ENCODE measurements around the gene NNMT. TPM values are rescaled to one million over a fixed set of nuclear protein-coding genes. Genes with fewer than 3 reads are reported as not detected.

NNMT gene
- total and polyA plus RNA-seq, 9 of the 15 experiments (the other 6 are each of a cell fraction or from before 2014, with no cell fraction given): 6.1 to 15.0 (median 11.2) TPM

DNA sequence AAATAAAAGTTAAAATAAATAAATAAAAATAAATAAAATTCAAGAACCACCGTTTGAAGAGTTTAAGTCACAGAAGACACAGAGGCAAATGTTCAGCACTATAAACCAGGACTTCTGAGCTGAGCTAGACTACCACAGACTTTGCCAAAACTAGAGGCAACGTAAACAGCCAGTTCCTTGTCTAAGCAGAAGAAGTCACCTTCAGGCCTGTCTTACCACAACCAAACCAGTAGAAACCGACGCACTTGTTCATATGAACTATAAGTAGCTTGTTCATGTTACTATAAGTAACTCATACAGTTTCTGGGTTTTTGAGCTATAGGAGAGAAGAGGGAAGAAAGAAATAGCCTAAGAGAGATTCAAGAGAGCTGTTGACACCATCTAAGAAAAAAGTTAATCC is 48.3 kb downstream of the NNMT start (continued):
- TF ChIP-seq, protein P1, sequence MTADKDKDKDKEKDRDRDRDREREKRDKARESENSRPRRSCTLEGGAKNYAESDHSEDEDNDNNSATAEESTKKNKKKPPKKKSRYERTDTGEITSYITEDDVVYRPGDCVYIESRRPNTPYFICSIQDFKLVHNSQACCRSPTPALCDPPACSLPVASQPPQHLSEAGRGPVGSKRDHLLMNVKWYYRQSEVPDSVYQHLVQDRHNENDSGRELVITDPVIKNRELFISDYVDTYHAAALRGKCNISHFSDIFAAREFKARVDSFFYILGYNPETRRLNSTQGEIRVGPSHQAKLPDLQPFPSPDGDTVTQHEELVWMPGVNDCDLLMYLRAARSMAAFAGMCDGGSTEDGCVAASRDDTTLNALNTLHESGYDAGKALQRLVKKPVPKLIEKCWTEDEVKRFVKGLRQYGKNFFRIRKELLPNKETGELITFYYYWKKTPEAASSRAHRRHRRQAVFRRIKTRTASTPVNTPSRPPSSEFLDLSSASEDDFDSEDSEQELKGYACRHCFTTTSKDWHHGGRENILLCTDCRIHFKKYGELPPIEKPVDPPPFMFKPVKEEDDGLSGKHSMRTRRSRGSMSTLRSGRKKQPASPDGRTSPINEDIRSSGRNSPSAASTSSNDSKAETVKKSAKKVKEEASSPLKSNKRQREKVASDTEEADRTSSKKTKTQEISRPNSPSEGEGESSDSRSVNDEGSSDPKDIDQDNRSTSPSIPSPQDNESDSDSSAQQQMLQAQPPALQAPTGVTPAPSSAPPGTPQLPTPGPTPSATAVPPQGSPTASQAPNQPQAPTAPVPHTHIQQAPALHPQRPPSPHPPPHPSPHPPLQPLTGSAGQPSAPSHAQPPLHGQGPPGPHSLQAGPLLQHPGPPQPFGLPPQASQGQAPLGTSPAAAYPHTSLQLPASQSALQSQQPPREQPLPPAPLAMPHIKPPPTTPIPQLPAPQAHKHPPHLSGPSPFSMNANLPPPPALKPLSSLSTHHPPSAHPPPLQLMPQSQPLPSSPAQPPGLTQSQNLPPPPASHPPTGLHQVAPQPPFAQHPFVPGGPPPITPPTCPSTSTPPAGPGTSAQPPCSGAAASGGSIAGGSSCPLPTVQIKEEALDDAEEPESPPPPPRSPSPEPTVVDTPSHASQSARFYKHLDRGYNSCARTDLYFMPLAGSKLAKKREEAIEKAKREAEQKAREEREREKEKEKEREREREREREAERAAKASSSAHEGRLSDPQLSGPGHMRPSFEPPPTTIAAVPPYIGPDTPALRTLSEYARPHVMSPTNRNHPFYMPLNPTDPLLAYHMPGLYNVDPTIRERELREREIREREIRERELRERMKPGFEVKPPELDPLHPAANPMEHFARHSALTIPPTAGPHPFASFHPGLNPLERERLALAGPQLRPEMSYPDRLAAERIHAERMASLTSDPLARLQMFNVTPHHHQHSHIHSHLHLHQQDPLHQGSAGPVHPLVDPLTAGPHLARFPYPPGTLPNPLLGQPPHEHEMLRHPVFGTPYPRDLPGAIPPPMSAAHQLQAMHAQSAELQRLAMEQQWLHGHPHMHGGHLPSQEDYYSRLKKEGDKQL (CRISPR knock-in tag; IDR thresholded peaks at IDR 0.05; ENCODE audit: borderline replicate concordance): no peak
- TF ChIP-seq TEAD4 (IDR thresholded peaks at IDR 0.05; ENCODE audit: low read length) (no peak), TEAD4 (CRISPR knock-in tag; IDR thresholded peaks at IDR 0.05; ENCODE audit: borderline replicate concordance) (no peak)

DNA sequence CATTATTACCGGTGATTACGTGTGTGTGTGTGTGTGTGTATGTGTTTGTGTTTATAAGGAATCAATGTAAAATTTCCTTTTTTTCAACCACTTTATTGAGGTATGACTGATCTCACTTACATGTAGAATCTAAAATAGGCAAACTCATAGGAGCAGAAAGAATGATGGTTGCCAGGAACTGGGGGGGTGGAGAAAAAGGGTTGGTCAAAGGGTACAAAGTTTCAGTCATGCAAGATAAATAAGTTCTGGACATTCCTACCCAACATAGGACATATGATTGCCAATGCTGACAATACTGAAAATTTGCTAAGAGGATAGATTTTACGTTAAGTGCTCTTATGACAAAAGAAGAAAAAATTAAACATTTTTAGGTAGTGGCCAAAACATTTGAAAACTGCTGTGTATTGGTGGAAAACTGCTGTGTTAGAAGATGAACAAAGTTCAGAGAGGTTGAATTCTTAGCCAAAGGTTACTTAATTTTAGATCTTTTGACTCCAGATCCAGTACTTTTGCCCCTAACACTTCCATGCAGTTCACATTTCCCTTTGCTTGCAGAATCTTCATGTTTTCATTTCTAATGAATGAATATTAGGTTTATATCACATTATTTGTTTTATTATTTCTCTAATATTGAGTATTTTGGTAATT is 49.5 kb downstream of the NNMT start:
- Histone ChIP-seq H3K9me1 (ENCODE audit: control insufficient read depth, insufficient read depth, low read length) (no peaks in the 10 kb centered on the region), H3K4me1 (replicated peaks in 1 of 2; ENCODE audit: control insufficient read depth in 2 of 2, insufficient read depth in 2 of 2, low read length in 2 of 2) (peaks cover 2 to 3% of the 10 kb centered on the region in 2 experiments; a peak in 3 of 5 replicates), H3K27me3 (ENCODE audit: control insufficient read depth in 2 of 2, insufficient read depth in 2 of 2, low read length in 2 of 2) (no peaks in the 10 kb centered on the region), H2AFZ (ENCODE audit: low read depth, low read length) (no peak overlapping the region; the same call in 1 of the 2 replicates), H3K4me2 (ENCODE audit: insufficient read depth, low read length) (no peak overlapping the region), H3K9me3 (replicated peaks; ENCODE audit: control insufficient read depth, insufficient read depth, low read depth, low read length) (no peaks in the 10 kb centered on the region), H3K36me3 (ENCODE audit: control insufficient read depth, insufficient read depth, low read length) (no peaks in the 10 kb centered on the region), H3K27ac (ENCODE audit: extremely low read depth, low read depth, low read length) (no peak overlapping the region), H3K9ac (ENCODE audit: insufficient read depth in 1 of 2, low read depth in 2 of 2, low read length in 2 of 2) (no peak overlapping the region), H3K4me3 (no peak overlapping the region), H4K20me1 (replicated peaks; ENCODE audit: control insufficient read depth, insufficient read depth, low read length) (no peaks in the 10 kb centered on the region), H3K79me2 (ENCODE audit: control insufficient read depth, insufficient read depth, low read length) (no peaks in the 10 kb centered on the region)
- ChIA-PET CTCF (ENCODE audit: low intra/inter-chr PET ratio) (no interaction called here), POLR2A (no interaction called here)
- BruUV-seq (replicated peaks): no TSS peak
- intact Hi-C loops (cut with micrococcal nuclease): loop anchor here (10.0 kb wide), 1 partner anchor 239 kb away; no protein-coding TSS in a partner anchor
- no peak for ATAC-seq
- in situ Hi-C loops (cut with MboI): no loop called here
- FAIRE-seq: no peak
- 95% methylated on average over 3 of the region's 3 CpGs for WGBS (ENCODE audit: insufficient coverage, low coverage, missing lambda C conversion rate)
- DNase-seq (ENCODE audit: extremely low read depth in 1 of 4, low spot score in 3 of 4): no peak
- TF ChIP-seq TCF7 (IDR thresholded peaks at IDR 0.05; ENCODE audit: borderline replicate concordance): no peak
- TF ChIP-seq EHMT2 (IDR thresholded peaks at IDR 0.05): no peak
- no peak for TF ChIP-seq HMG20B (CRISPR knock-in tag; IDR thresholded peaks at IDR 0.05)
- no peak for TF ChIP-seq SMARCA5 (IDR thresholded peaks at IDR 0.05)
- TF ChIP-seq DIDO1 (tag; IDR thresholded peaks at IDR 0.05; ENCODE audit: low read depth): no peak
- TF ChIP-seq ZNF699 (CRISPR knock-in tag; IDR thresholded peaks at IDR 0.05; ENCODE audit: insufficient replicate concordance): no peak
- no peak for TF ChIP-seq BRD4 (IDR thresholded peaks at IDR 0.05)
- TF ChIP-seq HOXB6 (CRISPR knock-in tag; IDR thresholded peaks at IDR 0.05; ENCODE audit: borderline replicate concordance): no peak
- no peak for TF ChIP-seq RAD21 (CRISPR knock-in tag; conservative IDR thresholded peaks at IDR 0.05 in 1 of 2, IDR thresholded peaks at IDR 0.05 in 1 of 2)
- no peak for TF ChIP-seq DMBX1 (CRISPR knock-in tag; IDR thresholded peaks at IDR 0.05; ENCODE audit: borderline replicate concordance)
- TF ChIP-seq SRSF7 (optimal IDR thresholded peaks at IDR 0.05; ENCODE audit: low read depth, low read length): no peak
- no peak for TF ChIP-seq NR2F6 (CRISPR knock-in tag; IDR thresholded peaks at IDR 0.05)
- TF ChIP-seq THRAP3 (IDR thresholded peaks at IDR 0.05; ENCODE audit: borderline replicate concordance): no peak
- no peak for TF ChIP-seq NFIX (CRISPR knock-in tag; IDR thresholded peaks at IDR 0.05; ENCODE audit: low read depth)

All from K562 (cell line).